T47D (cell line): Measurements from ENCODE around the gene IFNAR2.

Source experiments
- DNase-seq, 2 experiments: peaks; one replicate each; pipeline versions ENCODE4 v3.0.0 to v3.0.0-alpha.2; 2011 to 2012; ENCODE audit warnings: low read depth in 1 of 2, low spot score in 1 of 2
- JUND ChIP-seq: IDR thresholded peaks from 2 replicates; pipeline ENCODE4 v1.6.1; 2012; ENCODE audit warnings: low read depth
- in situ Hi-C: cut with HindIII; loops from 2 replicates; pipeline ENCODE4 v1.10.0; 2016; ENCODE audit warnings: low sequenced_read_pairs, low pct_unique_long_range_greater_than_20kb

Gene IFNAR2

DNA sequence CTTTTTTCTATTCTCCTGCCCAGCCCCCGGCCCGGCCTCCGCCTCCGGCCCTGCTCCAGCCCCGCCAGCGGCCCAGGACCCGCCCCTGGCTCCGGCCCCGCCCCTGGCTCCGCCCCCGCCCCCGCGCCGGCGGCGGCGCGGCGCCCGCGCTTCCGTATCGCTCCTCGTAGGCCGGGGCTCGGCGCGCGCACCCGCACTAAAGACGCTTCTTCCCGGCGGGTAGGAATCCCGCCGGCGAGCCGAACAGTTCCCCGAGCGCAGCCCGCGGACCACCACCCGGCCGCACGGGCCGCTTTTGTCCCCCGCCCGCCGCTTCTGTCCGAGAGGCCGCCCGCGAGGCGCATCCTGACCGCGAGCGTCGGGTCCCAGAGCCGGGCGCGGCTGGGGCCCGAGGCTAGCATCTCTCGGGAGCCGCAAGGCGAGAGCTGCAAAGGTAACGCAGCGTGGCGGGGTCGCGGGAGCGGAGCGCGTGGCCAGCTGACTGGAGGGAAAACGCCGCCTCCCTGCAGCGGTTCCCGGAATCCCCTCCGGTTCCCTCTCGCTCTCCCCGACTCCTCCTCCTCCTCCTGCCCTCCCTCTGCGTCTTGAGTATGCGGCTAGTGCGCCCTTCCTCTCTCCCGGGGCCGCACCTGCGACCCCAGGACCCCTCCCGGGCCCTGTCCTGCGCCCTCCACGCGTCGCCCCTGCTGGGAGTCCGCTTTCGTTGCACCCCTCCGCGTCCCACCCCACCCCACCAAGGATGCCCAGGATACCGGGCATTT lies at the start of gene IFNAR2:
Gene IFNAR2, plus strand, starts transcription at position 155 of the 761 bp plus-strand sequence. CDS start 11,985 bp downstream, outside the sequence.
- in situ Hi-C loops, result no loop called here
- TF ChIP-seq JUND, result no peak
- peak; percentile 44 to 79 for DNase-seq

DNA sequence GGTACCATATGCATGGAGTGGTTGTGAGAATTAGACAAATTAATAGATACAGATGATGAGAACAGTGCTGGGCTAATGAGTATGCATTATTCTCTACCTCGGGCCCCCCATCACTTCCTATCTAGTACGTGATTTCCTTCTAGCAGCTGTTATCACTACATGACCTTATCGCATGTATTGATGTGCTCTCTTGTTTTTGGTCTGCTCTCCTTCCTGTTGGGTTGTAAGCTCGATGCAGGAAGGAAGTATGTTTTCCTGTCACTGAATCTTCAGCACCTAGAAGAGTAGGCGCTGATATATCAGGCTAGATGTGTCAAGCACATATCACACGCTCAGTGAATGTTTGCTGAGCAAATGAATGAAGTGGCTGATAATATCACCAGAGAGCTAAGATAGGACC lies 43.9 kb upstream of the IFNAR2 start:
- no peak for TF ChIP-seq JUND
- in situ Hi-C loops, result no loop called here
- DNase-seq, result no peak

DNA sequence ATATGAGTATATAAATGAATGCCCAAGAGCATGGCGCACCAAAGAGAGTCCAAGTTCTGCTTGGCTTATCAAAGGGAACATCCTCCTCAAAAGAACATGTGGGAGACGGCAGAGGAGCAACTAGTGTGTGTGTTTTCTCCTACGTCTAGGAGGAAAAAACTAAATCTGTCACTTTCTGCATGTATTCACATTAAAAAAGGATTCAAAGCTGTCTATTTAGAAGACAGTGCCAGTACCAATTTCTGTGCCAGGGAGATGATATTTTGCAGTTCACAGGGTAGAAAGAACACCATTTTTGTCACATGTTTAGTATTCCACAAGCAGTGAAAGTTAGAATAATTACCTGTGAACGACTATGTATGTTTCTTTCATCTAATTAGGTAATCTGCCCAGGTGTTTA lies 42.5 kb upstream of the IFNAR2 start:
- in situ Hi-C loops, result no loop called here
- no peak for TF ChIP-seq JUND
- no peak for DNase-seq

DNA sequence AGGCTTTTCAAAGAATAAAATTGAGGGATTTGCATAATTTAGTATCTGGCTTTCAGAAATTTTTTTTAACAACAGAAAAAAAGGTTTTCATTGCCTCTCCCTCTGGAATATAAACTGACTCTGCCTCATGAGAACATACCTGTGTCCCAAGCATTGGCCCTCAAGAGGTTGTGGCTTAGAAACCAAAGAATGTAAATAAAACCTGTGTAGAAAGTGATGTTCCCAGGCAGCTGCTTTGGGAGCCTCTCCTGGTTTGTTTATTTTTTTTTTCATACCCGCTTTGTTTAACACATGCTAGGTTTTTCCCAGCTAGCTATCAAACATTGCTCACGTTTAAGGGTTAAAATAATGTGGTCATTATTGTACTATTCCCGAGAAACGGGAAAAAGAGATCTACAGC lies 40.5 kb upstream of the IFNAR2 start:
- in situ Hi-C loops, result no loop called here
- peak in 1 of 2 experiments; percentile 23 for DNase-seq
- no peak for TF ChIP-seq JUND

DNA sequence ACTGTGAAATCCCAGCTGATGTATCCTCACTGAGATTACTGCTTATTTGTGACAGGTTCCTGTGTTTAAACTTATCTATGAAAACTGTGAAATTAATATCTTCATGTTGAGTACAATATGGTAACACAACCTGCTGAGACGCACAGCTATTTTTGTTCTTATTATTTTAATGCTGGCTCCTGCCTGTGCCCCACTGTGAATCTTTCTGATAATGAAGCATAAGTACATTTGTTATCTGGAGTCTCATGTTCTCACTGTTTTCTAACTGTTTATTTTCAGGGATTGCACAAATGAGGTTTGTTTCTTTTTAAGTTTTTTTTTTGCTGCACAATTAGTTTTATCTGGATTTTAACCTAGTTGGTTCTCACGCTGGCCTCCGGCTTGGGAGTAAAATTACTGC lies 39.9 kb upstream of the IFNAR2 start:
- TF ChIP-seq JUND, result no peak
- in situ Hi-C loops, result no loop called here
- DNase-seq, result no peak

DNA sequence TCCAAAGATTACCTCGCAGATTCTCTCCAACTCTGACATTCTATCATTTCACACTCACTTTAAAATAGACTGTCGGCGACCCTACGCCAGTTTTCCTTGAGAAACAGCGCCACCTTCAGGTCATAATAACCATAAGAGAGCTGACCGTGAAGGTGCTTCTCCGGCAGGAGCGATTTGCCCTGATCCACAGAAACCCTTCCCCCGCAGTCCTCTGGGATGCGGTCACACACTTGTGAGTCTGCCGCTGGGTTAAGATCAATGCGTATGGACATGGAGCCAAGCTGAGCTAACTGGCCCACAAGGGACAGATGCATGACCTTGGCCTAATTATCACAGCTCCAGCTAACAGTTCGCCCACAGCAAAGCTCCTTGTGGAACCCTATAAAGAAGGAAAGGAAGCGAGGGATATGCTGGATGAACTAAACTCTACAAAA lies 32.8 kb upstream of the IFNAR2 start:
- no peak for TF ChIP-seq JUND
- in situ Hi-C loops, result no loop called here
- peak; percentile 30 to 73 for DNase-seq

DNA sequence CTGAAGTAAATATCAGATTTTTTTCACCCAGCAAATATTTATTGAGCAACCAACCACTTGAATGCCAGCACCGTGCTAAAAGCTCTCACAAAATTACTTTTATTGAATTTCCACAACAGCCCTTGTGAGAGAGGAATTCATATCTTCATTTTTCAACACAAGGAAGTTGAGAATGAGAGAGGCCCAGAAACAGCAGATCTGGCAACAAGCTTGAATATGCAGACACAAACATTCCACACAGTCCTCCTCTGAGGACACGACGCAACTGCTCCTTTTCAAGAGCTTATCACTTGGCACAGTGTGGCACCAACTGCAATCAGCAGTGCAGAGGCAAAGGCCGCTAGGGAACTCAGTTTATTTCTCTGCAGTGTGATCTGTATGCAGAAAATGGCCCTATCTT lies 32.2 kb upstream of the IFNAR2 start:
- in situ Hi-C loops, result no loop called here
- TF ChIP-seq JUND, result no peak
- DNase-seq, result no peak

DNA sequence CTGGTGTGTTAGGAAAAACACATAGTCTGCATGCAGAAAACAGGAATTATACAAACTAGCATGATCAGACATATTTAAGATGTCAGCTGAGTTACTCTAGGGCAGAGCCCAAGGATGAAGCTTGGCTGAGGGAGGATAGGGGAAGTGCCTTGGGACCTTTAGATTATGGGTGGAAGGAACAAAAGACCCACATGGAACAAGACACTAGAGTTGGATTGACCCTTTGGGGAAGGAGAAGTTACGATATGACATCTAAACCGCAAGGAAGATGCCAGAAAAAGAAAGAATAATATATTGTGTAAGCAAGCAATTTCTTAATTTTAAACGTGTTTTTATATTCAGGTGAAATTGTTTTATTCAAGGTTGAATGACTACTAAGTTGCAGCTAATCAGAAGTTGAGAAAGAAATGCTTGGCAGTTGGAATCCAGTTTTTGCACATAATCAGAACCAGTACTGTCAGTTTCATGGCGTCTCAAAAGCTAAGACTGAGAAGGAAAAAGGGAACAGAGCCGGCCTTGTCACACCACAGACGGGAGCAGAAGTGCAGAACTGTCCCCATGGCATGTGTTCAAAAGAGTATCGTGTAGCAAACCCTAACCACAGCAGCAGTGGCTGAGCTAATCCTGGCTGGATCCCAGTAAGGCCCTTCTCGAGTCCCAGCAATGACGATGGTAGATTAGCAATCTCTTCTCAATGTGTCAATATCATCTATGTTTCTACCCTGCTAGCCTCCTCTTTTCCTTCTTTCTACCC lies 31.2 kb upstream of the IFNAR2 start:
- in situ Hi-C loops, result no loop called here
- no peak for DNase-seq
- no peak for TF ChIP-seq JUND

DNA sequence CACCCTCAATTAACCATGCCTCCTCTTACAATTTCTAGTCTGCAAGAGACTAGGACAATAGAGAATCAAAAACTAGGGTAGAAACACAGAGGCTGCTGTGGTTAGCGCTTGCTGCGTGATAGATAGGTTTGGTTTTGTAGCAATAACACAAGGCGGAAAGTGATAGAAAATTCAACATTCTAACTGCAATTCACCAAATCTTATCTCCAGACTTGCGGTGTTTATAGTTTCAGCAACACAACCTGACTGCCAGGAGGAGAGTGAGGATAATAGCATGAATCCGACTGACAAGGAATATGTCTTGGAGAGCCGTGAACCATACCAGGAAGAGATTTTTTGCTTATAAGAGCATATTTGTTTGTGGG lies 30.7 kb upstream of the IFNAR2 start:
- in situ Hi-C loops, result no loop called here
- TF ChIP-seq JUND, result no peak
- no peak for DNase-seq

DNA sequence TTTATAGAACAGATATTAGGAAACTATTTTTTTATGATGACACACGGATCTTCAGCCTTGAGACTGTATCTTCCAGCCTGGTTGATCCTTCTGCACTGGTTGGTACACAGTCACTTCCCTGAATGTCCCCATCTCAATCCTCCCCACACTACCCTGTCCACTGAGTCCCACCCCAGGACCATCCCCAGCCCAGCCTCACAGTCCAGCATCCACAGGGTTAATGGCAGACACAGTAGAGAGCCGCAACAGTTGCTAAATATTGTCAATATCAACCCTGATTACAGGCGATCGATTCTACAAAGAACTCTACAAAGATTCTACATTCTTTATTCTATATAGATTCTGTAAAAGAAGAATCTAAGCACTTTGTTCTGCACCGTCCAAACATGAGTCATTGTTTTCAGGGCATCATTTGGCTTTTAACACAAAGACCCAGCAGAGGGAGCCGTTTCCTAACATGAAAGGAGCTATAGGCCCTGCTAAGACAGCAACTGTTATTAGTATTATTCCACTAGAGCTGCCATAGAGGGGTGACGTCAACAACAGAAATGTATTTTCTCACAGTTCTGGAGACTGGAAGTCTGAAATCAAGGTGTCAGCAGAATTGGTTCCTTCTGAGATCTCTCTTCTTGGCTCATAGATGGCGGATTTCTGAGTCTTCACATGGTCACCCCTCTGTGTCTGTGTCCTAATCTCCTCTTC lies 30.1 kb upstream of the IFNAR2 start:
- DNase-seq, result peak; percentile 66 to 89
- in situ Hi-C loops, result no loop called here
- TF ChIP-seq JUND, result no peak

DNA sequence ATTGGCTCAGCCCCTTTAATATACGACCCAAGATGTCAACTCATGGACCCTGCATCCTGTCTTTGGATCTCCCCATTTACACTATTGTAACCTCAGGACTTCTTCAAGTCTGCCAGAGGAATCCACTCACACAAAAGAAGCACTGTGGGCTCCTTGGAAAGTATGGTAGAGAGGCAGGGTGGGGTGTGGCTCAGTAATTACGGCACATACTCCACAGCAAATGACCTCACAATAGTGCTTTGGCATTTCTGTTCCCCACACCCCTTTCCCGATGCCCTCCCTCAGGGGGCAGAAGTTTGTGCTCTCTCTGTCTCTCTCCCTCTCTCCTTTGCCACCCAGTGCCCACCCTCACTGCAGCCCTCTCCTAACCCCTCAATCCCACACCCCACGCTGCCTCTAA lies 27.8 kb upstream of the IFNAR2 start:
- no peak for TF ChIP-seq JUND
- no peak for DNase-seq
- in situ Hi-C loops, result no loop called here

DNA sequence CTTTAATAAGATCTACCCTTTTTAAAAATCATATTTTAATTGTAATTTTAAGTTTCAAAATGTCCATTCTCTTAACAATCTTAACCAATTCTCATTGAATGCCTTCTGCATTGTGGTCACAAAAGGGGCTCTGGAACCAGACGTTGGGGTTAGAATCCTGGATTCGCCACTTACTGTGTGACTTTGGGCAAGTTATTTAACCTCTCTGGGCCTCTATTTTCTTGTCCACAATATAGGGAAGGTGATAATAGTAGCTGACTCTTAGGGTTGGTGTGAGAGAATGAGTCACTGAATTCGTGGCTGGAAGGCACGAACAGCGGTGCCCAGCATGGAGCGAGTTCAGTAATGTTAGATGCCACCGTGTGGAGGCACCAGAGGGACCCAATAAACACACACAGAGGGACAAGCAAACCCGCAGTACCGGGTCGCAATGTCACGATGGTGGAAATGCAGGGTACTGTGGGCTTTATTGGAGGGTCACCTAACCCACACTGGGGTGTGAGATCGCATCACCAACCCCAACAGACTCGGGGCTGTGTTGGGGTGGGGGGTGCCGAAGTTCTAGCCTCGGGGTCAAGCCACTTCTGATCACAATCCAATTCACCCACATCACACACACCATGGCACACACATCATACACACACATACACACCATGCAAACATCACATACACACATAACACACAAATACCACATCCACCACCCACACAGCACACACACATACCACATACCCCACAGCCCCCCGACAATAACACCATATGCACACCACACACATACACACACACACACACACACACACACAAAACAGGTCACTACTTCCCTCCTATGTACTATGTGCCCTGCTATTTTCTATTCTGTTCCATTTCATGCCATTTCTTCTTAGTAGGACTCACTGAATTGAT lies 27.0 kb upstream of the IFNAR2 start:
- TF ChIP-seq JUND, result no peak
- DNase-seq, result no peak
- in situ Hi-C loops, result no loop called here
